Smooth muscle cell of the brain vasculature (primary cell): ENCODE measurements around the gene CRADD.
"Not testable (repeated sequence)": the region's sequence is repeated elsewhere in the genome, so short reads cannot be mapped to it uniquely, and the experiment has no call there.

Experiments
- DNase-seq: peaks from one replicate; pipeline ENCODE4 v3.0.0-alpha.2; 2012; ENCODE audit warnings: low read depth, low spot score

The CRADD gene

GRCh38 chr12:93896952-93897351, 219.8 kb downstream of the CRADD start:
- DNase-seq = no peak

GRCh38 chr12:93901739-93902138, 224.6 kb downstream of the CRADD start:
- DNase-seq = no peak

- DNase-seq = no peak
Measured at GRCh38 chr12:93902192-93902591, 225.0 kb downstream of the CRADD start.

- no peak for DNase-seq
Measured at GRCh38 chr12:93902736-93903562, 225.8 kb downstream of the CRADD start.

GRCh38 chr12:93904124-93904523, 226.9 kb downstream of the CRADD start:
- DNase-seq = no peak

- no peak for DNase-seq
Measured at GRCh38 chr12:93908264-93908663, 231.1 kb downstream of the CRADD start.

- DNase-seq = no peak
Measured at GRCh38 chr12:93908846-93909567, 231.8 kb downstream of the CRADD start.

GRCh38 chr12:93911396-93911795, 234.2 kb downstream of the CRADD start:
- no peak for DNase-seq

- DNase-seq = no peak
Measured at GRCh38 chr12:93912086-93912733, 235.0 kb downstream of the CRADD start.

GRCh38 chr12:93913845-93914244, 236.7 kb downstream of the CRADD start:
- DNase-seq = no peak

GRCh38 chr12:93914281-93914680, 237.1 kb downstream of the CRADD start:
- DNase-seq = no peak

GRCh38 chr12:93915411-93915810, 238.2 kb downstream of the CRADD start:
- DNase-seq = no peak

GRCh38 chr12:93916402-93916801, 239.2 kb downstream of the CRADD start:
- DNase-seq = no peak

GRCh38 chr12:93918262-93918661, 241.1 kb downstream of the CRADD start:
- DNase-seq = no peak

- DNase-seq = no peak
Measured at GRCh38 chr12:93918900-93919299, 241.7 kb downstream of the CRADD start.

- DNase-seq = no peak
Measured at GRCh38 chr12:93921521-93921920, 244.3 kb downstream of the CRADD start.

GRCh38 chr12:93922583-93923006, 245.4 kb downstream of the CRADD start:
- no peak for DNase-seq

- DNase-seq = no peak
Measured at GRCh38 chr12:93924367-93924766, 247.2 kb downstream of the CRADD start.

GRCh38 chr12:93925585-93926205, 248.5 kb downstream of the CRADD start:
- DNase-seq = no peak

GRCh38 chr12:93926237-93926636, 249.1 kb downstream of the CRADD start:
- no peak for DNase-seq

GRCh38 chr12:93929081-93929480, 251.9 kb downstream of the CRADD start:
- not testable (repeated sequence) for DNase-seq

GRCh38 chr12:93937812-93938211, 260.6 kb downstream of the CRADD start:
- DNase-seq = no peak
